NK-92 treated with Interleukin-12 subunit alpha and Interleukin-12 subunit beta, amount 100 ng/mL, for 24 hours (cell line): ENCODE results near the gene FSIP1.

Experiments used
- DNase-seq: peaks from one replicate; lab custom pipeline; 2025; lab: John Stamatoyannopoulos, UW

FSIP1 gene

GRCh38 chr15:39593656-39594445 is 188.8 kb downstream of the FSIP1 start:
- no peak for DNase-seq

GRCh38 chr15:39593071-39593655 is 189.5 kb downstream of the FSIP1 start:
- no peak for DNase-seq

DNA sequence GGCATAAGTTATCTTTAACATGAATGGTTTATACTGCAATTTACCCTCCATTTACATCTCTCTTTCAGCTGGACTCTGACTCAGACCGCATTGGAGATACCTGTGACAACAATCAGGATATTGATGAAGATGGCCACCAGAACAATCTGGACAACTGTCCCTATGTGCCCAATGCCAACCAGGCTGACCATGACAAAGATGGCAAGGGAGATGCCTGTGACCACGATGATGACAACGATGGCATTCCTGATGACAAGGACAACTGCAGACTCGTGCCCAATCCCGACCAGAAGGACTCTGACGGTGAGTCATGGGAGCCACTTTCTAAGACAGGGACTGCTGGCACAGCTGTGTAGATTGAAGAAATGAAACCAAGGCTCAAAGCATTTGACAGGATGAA is 190.1 kb downstream of the FSIP1 start:
- DNase-seq: no peak

DNA sequence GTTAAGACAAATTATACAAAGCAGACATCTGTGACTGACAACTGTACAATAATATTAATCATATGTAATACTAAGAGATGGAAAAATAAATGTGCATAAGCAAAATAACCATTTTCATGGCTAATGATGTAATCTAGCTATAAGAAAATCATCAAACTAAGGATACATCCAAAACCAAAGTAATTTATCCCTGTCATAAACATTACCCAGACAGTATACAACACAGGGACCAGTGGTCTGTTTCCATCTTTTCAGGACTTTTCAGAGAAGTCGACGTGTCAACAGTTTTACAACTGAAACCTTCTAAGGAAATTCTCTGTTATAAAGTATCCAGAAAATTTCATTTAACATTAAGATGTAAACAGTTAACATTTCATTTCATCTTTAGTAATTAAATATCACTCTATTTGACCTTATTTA is 190.7 kb downstream of the FSIP1 start:
- DNase-seq: no peak

DNA sequence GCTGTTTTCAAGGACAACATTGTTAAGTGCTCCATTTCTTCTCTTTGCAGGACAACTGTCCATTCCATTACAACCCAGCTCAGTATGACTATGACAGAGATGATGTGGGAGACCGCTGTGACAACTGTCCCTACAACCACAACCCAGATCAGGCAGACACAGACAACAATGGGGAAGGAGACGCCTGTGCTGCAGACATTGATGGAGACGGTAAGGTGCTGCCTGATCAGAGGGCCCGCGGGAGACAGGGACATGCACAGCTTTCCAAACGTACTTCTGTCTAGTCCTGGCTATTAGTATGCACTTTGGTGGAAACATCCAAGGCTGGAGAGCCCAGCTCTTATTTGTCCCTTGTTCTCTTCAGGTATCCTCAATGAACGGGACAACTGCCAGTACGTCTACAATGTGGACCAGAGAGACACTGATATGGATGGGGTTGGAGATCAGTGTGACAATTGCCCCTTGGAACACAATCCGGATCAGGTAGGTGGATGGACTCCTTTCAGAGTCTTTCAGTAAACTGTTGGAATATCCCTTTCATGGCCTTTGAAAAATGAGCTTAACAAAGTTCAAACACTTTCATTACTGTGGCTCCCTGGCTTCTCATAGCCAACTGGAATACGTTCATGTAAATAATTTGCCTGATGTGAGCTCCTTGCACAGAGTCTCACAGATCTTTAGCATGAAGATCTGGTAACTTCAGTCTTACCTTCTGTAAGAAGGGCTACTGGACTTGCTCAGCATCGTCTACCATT is 191.3 kb downstream of the FSIP1 start:
- no peak for DNase-seq

DNA sequence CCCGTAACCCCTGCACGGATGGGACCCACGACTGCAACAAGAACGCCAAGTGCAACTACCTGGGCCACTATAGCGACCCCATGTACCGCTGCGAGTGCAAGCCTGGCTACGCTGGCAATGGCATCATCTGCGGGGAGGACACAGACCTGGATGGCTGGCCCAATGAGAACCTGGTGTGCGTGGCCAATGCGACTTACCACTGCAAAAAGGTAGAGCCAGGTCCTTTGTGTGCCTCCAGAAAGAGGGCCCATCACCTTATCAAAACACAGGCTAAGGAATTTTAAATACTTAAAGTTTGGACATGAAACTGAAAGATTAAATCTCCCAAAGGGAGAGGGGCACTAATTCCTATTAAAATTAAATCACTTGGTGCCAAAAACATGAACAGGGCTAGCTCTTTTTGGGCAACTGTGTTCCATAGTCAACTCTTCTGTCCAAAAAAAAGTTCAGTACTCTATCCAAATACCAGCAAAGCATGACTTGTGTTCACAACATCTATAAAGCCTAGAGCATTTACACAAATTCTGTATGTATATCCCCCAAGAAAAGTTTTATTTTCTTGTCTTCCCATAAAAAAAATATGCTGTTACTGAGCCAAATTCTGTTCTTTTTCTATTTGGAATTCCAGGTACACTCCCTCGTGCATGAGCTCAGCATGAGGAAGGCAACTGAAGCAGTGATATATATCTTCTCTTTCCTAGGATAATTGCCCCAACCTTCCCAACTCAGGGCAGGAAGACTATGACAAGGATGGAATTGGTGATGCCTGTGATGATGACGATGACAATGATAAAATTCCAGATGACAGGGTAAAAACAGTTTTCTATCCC is 192.6 kb downstream of the FSIP1 start:
- DNase-seq: no peak

DNA sequence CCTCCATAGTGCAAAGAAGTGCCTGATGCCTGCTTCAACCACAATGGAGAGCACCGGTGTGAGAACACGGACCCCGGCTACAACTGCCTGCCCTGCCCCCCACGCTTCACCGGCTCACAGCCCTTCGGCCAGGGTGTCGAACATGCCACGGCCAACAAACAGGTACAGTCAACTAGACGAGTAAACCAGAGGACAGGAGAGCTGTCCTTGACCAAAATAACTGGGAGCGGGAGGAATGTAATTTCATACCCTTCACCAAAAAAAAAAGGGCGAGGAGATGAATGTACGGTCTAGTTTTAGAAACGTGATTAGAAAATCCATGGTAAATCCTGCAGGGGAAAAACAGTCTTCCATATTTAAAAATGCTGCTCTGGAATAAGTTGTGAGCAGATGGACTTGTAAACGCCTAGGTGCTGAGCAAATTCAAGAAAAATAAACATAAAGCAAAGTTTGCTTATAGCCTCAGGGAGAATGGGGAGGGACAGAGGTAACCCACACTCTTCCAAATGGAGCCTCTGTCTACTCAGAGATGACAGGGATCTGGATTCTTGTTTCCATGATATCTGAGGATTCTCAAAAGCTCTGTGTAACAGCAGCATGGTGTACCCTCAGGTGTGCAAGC is 193.3 kb downstream of the FSIP1 start:
- no peak for DNase-seq

DNA sequence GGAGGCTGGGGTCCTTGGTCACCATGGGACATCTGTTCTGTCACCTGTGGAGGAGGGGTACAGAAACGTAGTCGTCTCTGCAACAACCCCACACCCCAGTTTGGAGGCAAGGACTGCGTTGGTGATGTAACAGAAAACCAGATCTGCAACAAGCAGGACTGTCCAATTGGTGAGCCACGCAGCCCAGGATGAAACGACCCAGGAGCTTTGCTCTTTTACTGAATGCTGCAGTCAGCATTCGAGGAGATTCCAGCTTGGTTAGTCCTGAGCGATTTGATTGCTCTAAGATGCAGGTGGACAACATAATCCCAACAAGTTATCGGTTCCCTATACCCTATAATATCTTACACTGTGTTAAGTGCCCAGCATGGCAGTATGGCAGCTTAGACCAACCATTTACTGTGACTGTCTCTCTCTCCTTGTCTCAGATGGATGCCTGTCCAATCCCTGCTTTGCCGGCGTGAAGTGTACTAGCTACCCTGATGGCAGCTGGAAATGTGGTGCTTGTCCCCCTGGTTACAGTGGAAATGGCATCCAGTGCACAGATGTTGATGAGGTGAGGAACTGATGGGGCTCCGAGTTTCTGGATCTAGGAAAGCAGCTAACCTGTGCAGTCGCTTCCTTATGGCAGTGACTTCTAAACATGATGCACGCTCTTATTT is 194.0 kb downstream of the FSIP1 start:
- DNase-seq: no peak

DNA sequence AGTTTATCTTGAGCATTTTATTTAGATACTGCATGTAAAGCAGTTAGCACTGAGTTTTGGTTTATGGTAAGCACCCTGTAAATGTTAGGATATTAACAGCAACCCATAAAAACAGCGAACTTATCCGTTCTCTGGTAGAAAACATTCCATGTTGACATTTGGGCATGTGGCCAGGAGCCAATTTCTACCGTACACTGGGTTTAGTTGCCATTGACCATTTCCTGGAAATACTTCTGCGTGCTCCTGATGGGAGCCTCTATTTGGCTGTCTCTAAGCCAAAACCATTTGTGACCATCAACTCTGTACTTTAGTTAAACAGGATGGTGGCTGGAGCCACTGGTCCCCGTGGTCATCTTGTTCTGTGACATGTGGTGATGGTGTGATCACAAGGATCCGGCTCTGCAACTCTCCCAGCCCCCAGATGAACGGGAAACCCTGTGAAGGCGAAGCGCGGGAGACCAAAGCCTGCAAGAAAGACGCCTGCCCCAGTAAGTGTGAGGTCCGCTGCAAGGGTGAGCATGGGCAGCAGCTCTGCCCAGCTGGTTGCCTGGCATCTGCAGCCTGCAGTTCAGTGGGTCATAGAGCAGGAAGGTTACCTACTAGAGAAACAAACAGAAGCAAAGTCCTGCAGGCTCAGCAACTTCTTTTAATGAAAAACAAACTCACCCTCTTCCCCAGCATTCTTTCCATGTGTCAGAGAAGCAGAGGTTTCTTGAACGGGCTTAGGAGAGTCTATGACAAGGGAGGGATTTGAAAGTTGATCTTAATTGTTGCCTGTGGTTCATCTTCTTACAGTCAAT is 194.7 kb downstream of the FSIP1 start:
- no peak for DNase-seq

- DNase-seq: no peak
These were observed 195.4 kb downstream of the FSIP1 start for GRCh38 chr15:39587096-39587721.

GRCh38 chr15:39586387-39587095 is 196.1 kb downstream of the FSIP1 start:
- no peak for DNase-seq

DNA sequence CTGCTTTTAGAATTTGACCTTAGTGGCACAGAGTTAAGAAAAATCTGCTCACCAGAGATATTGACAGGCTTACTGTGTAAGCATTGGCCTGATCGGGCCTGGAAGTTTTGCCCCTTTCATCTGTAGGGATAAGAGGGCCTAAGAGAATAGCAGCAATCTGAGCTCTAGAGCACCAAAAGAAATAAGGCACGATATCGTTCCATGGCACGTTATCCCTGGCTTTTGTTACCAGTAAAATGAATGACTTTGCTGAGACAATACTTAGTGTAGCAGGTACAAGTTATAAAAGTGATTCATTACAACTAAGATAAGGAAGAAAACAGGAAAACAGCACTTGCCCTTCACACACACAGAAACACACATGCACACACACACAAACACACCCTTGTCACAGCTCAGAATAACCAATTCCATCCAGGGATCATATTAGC is 196.8 kb downstream of the FSIP1 start:
- DNase-seq: no peak

GRCh38 chr15:39585389-39585841 is 197.2 kb downstream of the FSIP1 start:
- DNase-seq: no peak

- no peak for DNase-seq
These were observed 197.8 kb downstream of the FSIP1 start for GRCh38 chr15:39584662-39585388.

- DNase-seq: no peak
These were observed 198.4 kb downstream of the FSIP1 start for GRCh38 chr15:39584266-39584659.

GRCh38 chr15:39583596-39584265 is 198.9 kb downstream of the FSIP1 start:
- DNase-seq: no peak

- DNase-seq: no peak
These were observed 199.6 kb downstream of the FSIP1 start for GRCh38 chr15:39582977-39583595.
